Measurements from ENCODE around the gene HOXC5.

Gene HOXC5

DNA sequence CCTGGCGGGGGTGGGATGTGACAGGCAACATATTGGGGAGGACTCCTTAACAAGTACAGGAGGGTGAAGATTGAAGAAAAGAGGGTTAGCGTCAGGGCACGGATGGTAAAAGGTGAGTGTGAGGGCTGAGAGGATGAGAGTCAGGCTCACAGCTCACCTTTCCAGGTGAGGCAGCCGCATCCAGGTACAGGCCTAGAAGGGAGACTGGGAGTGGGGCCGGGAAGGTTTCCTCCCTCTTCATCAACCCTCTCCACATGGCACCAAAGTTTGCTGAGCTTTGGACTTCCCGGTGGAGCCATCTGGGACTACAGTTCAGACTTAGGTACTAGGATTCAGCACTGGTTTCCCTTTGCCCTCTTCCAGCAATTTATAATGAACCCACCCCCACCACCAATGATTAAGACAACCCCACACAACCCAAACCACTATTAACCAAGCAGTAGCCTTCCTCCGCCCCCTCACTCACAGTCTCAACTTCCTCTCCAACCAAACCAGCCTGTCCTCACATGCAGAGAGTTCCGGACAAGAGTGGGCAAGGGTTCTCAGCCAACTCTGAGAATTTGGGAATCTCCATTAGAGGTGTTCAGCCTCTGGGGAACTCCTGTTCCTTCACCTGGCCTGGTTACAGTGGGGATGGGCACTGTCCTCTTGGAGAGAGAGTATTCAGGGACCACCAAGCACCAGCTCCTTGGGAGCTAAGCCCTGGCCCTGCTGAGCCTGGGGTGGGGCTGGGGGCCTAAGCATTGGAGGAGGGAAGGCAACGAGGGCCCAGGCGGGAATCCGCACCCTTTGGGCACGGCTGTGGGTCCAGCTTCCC is 18.4 kb downstream of the HOXC5 start:
- in situ Hi-C loops (cut with HindIII; ENCODE audit: low pct_ligation_motif_present, low pct_unique_long_range_greater_than_20kb, low sequenced_read_pairs): no loop called here

DNA sequence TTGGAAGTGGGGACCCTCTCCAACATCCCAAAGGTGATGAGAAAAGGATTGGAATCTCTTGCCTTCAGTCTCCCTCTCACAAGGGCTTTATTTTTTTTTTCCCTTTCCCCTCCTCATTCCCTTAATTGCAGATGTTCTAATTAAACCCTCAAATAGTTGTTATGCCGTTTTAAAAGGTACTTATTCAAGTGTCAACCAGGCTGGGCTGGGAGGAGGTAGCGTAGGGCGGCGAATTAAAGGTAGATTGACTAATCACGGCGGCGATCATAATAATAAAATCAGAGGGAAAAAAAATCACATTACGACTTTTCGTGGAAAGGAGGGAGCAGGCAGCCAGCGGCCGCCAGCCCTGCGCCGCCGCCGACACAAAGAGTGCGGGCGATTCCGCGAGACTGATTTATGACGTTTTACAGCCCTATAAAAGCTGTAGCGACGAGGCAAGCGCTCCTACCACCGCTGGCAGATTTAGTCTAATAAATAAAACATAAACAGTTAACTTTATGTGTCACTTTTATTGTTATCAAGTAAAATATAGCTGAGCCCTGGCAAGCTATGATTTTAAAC is 19.1 kb downstream of the HOXC5 start:
- no peak for DNase-seq
- in situ Hi-C loops (cut with HindIII; ENCODE audit: low pct_ligation_motif_present, low pct_unique_long_range_greater_than_20kb, low sequenced_read_pairs): no loop called here

More for the DNA sequence above, 18.4 kb downstream of the HOXC5 start:
- no peak for DNase-seq

DNA sequence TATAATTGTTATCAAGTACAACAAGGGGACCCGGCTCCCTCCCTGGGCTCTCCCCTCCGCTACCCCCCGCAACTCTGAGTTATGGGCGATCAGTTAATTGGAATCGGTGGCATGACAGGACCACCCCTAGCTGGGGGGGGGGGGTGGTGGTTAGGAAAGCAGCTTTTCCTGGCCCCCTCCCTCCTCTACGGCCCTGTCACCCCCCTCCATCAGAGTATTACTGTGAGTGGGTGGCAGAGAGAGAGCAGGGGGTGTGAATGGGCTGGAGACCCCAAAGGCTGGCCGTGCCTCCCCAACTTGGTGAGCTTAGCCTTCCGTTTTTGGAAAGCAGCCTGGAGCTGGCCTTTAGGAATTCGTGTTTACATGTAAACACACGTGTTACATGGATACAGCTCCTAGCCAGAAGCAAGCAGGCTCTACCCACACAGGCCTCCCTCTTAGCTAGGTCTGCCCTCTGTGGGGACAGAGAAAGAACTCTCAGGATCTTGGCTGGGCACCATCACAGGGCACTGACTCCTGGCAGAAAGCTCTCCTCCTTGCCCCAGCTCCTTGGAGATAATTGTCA is 19.7 kb downstream of the HOXC5 start:
- DNase-seq: no peak

DNA sequence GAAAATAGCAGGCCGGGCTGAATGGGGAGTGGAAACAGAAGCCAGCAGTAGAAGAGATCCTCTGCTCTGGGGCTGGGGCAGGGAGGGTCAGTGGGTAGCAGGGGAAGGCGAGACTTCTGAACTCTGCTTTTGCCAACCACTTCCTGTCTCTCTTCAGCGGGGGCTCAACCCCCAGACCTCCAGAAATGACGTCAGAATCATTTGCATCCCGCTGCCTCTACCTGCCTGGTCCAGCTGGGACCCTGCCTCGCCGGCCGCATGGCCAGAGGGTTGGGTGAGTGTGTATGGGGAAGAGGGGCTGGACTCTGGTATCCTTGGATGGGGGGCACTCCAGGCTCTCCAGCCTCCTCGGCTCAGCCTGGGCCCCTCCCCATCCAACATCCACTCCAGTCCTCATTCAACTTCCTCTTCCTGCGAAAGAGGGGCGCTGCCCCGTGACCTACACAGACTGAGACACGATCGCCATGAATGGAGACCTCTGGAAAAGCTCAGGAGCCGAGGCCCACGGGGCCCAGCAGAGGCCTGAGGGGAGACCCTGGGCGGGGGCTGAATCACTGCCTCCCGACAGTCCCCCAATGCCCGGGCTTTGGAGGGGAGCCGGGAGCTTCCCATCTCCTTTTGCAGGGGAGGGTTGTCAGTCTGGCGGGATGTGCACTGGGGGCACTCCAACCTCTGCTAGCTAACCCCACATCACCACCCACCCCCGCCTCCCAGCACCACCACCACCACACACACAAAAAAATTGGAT is 20.3 kb downstream of the HOXC5 start:
- in situ Hi-C loops (cut with HindIII; ENCODE audit: low pct_ligation_motif_present, low pct_unique_long_range_greater_than_20kb, low sequenced_read_pairs): no loop called here
- DNase-seq: peak; percentile 53

More for the DNA sequence above, 19.7 kb downstream of the HOXC5 start:
- in situ Hi-C loops (cut with HindIII; ENCODE audit: low pct_ligation_motif_present, low pct_unique_long_range_greater_than_20kb, low sequenced_read_pairs): no loop called here

DNA sequence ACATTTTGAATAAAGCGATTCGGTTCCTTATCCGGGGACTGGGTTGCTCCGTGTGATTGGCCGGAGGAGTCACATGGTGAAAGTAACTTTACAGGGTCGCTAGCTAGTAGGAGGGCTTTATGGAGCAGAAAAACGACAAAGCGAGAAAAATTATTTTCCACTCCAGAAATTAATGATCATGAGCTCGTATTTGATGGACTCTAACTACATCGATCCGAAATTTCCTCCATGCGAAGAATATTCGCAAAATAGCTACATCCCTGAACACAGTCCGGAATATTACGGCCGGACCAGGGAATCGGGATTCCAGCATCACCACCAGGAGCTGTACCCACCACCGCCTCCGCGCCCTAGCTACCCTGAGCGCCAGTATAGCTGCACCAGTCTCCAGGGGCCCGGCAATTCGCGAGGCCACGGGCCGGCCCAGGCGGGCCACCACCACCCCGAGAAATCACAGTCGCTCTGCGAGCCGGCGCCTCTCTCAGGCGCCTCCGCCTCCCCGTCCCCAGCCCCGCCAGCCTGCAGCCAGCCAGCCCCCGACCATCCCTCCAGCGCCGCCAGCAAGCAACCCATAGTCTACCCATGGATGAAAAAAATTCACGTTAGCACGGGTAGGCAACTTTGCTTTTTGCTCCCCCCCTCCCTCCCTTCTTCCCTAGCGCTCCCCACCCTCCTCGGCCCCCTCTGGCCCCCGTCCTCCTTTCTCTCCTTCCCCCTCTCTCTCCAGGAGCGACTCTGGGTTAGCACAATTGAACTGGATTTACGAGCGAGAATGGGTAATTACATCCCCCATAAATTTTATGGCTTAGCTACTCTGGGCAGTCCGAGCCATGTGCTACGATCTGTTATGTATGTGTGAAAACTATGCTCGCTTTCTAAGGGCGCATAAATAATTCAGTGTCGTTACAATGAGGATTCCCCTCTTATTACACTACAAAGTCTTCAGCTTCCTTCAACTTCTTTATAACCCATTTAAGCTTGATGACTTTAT is 21.2 kb downstream of the HOXC5 start, which contains the start of gene HOXC4:
TSS of gene HOXC4 (plus strand) at position 85 of the 991 bp plus-strand sequence. CDS start at position 173, 88 bp downstream.
- DNase-seq: peak; percentile 56
- in situ Hi-C loops (cut with HindIII; ENCODE audit: low pct_ligation_motif_present, low pct_unique_long_range_greater_than_20kb, low sequenced_read_pairs): no loop called here

DNA sequence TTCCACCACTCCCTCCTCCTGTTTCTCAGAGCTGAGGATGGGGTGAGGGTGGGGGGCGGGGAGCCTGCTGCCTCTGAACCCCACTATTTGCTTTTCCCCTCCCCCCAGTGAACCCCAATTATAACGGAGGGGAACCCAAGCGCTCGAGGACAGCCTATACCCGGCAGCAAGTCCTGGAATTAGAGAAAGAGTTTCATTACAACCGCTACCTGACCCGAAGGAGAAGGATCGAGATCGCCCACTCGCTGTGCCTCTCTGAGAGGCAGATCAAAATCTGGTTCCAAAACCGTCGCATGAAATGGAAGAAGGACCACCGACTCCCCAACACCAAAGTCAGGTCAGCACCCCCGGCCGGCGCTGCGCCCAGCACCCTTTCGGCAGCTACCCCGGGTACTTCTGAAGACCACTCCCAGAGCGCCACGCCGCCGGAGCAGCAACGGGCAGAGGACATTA is 21.9 kb downstream of the HOXC5 start:
- in situ Hi-C loops (cut with HindIII; ENCODE audit: low pct_ligation_motif_present, low pct_unique_long_range_greater_than_20kb, low sequenced_read_pairs): no loop called here
- DNase-seq: no peak

DNA sequence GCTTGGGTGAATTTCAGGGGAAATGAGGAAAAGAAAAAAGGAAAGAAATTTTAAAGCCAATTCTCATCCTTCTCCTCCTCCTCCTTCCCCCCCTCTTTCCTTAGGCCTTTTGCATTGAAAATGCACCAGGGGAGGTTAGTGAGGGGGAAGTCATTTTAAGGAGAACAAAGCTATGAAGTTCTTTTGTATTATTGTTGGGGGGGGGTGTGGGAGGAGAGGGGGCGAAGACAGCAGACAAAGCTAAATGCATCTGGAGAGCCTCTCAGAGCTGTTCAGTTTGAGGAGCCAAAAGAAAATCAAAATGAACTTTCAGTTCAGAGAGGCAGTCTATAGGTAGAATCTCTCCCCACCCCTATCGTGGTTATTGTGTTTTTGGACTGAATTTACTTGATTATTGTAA is 22.7 kb downstream of the HOXC5 start:
- in situ Hi-C loops (cut with HindIII; ENCODE audit: low pct_ligation_motif_present, low pct_unique_long_range_greater_than_20kb, low sequenced_read_pairs): no loop called here
- DNase-seq: no peak

DNA sequence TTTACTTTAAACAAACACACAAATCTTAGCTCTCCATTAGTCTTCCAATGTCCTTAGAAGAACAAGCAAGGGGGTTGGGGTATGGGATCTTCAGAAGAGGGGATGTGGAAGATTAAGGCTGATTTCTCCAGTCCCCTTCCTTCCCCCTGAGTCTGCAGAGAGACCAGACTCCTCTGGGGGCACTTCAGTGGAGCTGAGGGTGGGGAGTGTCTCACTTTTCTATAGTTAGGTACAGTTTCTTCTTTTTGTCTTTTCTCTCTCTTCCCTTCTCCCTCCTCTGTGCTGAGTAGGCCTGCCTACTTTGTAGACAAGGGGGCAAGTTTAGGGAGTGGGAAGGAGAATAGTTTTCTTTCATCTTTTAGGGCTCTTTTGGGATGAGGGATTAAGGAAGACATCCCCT is 23.3 kb downstream of the HOXC5 start:
- no peak for DNase-seq
- in situ Hi-C loops (cut with HindIII; ENCODE audit: low pct_ligation_motif_present, low pct_unique_long_range_greater_than_20kb, low sequenced_read_pairs): no loop called here

DNA sequence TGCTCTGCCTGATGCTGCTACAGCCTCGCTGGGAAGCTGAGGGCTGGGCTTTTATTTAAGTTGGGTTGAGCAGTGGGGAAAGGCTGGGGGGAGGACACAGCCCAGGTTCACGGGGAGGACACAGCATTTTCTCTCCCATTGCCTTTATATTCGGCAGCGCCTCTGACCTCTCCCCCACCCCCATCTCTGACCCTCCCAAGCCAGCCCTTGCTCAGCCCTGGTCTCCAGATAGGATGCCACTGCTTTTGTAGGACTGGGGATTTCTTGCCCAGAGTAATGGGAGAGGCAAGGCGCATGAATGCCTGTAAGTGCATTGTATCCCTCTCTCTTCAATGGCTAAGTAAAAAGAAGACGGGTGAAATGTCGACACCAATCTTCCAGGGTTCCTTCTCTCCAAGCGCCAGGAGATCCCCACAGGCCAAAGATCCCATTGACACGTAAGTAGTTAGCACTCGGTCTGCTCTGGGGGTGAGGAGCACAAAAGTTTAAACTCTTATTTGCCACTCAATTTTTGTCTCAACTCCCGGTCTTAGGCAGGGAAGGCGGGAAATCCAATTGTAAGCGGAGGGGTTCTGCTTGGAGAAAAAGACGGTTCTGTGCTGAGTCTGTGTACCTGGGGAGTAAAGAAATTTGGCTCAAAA is 25.4 kb downstream of the HOXC5 start:
- in situ Hi-C loops (cut with HindIII; ENCODE audit: low pct_ligation_motif_present, low pct_unique_long_range_greater_than_20kb, low sequenced_read_pairs): no loop called here
- no peak for DNase-seq

DNA sequence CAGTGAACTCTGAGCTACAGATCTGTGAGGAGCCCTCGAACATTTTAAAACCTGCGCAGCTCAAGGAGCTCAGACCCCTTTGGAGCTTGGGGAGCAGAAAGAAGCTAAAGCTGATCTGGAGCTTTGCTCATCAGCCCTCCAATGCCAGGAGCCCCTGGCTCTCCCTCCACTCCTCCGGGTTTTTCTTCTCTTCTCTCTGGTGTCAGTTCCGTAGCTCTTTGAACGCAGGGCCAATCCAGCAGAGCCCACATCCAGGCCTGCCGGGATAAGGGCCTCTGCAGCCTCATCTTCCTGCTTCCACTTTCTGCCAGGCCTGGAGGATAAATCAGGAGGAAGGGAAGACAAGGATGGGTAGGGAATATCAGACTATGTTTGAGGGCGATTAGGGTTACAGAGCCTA is 26.8 kb downstream of the HOXC5 start:
- in situ Hi-C loops (cut with HindIII; ENCODE audit: low pct_ligation_motif_present, low pct_unique_long_range_greater_than_20kb, low sequenced_read_pairs): no loop called here
- DNase-seq: no peak

DNA sequence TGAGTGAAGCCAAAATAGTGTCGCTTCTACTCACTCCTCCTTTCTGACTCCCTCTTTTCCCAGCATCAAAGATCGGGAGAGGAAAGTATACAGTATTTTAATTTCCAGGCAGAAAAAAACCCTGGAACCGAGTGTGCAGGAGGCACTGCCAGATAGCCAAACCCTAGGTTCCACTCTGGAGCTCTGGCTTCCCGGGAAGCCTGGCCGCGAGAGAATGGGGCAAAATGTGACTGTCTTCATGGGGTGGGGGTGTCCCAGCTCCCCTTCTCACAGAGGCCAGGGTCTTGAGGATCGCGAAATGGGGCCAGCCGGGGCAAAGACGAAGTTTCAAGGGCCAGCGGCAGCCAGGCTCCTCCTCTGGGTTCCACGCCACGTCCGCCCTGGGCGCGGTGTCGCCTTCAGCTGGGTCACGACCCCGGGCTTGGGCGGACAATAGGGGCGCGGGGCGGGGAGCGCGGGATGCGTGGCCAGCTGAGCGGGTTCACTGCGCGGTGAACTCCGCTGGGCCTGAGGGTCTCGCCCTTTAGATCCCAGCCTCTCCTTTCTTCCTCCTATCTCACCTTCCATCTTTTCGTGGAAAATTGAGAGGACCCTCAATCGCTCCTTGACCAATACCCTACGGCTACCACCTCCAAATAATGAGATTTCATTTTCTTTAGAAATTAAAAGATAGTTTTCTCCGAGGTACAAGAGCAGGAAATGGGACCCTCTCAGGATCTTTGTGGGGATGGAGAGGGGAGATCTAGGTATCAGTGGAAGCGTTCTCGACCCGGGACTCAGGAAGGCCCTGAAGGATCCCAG is 27.5 kb downstream of the HOXC5 start:
- DNase-seq: no peak
- in situ Hi-C loops (cut with HindIII; ENCODE audit: low pct_ligation_motif_present, low pct_unique_long_range_greater_than_20kb, low sequenced_read_pairs): no loop called here

DNA sequence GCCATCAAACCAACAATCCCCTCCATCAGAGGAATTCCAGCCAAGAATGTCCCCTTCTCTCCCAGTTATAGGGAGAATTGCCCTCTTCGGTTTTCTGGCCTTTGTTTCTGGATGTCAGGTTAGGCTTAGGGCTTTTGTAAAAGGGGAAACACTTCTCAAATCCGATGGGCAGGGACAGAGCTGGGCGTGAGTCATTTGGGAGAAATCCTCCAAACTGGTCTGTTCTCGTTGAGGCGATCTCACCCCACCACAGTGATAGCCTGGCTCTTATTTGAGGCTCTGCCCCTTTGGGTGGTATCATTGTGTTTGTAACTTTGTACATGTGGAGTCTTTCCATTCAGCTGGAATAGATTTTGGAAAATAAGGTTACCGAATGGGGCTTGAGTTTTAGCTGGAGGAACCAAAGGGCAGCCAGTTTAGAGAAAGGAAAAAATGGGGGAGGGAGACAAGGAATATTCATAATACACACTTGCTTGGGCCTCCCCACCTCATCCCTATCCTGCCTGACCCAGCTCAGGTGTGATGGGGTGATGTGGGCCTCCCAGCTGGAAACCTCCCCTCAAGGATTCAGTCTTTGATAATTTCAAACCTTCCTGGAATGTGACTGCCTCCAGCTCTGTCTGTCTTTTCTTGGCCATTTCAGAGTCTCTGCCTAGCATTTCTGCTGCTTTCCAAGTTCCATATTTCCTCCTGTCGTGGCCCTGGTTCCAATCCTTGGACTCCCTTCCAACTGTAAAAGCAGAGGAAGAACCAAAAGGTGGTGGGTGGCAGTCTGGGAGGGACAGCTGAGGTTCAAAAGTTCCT is 28.3 kb downstream of the HOXC5 start:
- DNase-seq: no peak
- in situ Hi-C loops (cut with HindIII; ENCODE audit: low pct_ligation_motif_present, low pct_unique_long_range_greater_than_20kb, low sequenced_read_pairs): no loop called here

DNA sequence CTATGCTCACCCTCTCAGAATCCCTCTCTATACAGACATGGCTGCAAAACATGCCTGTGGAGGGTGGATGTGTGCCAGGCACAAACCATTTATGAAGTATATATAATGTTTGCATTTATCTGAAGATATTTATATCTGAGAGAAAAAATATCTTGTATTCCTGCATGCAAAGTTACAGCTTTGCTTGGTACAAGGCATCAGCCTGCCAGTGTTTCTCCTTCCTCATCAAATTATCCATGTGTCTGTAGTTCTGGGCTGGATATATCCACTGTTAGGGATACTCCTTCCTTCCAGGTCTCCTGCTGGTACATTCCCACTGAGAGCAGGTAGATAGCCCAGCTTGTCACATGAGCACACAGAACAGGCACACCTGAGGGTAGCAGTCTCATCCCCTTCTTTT is 32.8 kb downstream of the HOXC5 start:
- DNase-seq: no peak
- in situ Hi-C loops (cut with HindIII; ENCODE audit: low pct_ligation_motif_present, low pct_unique_long_range_greater_than_20kb, low sequenced_read_pairs): no loop called here

DNA sequence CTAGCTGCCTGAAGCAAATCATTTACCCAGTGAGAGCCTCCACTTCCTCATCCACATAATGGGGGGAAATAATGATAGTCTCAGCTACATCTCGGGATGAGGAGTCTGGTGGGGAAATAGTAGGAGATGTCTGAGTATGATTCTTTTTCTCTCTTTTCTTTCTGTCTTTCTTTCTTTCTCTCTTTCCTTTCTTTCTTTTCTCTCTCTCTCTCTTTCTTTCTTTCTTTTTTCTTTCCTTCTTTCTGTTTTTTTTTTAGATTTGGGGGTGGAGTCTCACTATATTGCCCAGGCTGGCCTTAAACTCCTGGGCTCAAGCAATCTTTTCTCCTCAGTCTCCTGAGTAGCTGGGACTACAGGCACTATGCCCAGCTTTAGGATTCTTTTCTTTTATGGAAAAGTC is 33.6 kb downstream of the HOXC5 start:
- DNase-seq: no peak
- in situ Hi-C loops (cut with HindIII; ENCODE audit: low pct_ligation_motif_present, low pct_unique_long_range_greater_than_20kb, low sequenced_read_pairs): no loop called here

DNA sequence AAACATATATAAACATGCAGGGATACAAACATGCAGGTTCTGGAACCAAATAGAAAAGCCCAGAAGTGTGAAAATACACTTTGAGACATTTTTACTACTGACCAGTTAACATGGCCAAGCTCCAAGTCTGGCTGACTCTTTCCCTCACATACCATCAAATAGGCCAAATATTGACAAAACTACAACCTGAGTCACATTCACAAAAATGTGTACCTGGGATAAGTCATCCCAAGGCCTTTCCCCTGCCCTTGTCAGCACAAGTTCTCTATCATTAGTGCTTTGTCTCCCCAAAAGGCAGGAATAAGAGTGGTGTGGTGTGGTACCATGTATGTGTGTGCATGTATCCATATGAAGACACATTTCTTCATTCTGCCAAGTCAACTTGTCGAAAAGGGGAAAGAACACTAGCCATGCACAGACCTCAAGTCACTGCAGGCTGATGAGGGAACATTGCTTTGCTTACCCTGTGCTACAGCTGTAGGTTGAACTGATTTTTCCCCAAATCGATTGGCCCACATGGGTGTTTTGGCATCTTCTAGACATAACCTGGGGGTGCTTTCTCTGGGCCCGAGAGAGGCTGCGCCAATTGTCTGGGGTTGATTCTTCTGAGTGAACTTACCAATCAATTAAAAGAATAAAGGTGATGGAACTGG is 35.7 kb downstream of the HOXC5 start:
- no peak for DNase-seq
- in situ Hi-C loops (cut with HindIII; ENCODE audit: low pct_ligation_motif_present, low pct_unique_long_range_greater_than_20kb, low sequenced_read_pairs): no loop called here

DNA sequence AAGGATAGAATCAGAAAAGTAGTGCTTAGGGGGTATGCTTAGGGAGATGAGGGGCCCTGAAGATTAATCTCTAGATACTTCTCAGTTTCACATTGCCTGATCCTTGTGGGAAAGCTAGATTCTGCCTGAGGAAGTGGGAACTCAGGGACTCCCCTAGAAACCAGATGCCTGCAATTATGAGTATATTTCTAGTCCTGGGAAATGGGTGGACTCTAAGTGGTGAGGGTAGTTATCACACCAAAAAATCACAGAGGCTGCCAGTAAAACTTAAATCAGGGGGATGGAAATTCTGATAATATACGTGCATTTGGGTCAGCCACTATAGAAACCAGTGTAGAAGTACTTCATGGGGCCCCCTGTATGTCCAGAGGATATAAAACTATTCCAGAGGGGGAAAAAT is 39.1 kb downstream of the HOXC5 start:
- in situ Hi-C loops (cut with HindIII; ENCODE audit: low pct_ligation_motif_present, low pct_unique_long_range_greater_than_20kb, low sequenced_read_pairs): no loop called here
- DNase-seq: no peak

Data from ACHN (cell line).